GM19351 (cell line): ENCODE results near the gene RBM33.
"Not testable (repeated sequence)": the region's sequence is repeated elsewhere in the genome, so short reads cannot be mapped to it uniquely, and the experiment has no call there.

Experiments used
- ATAC-seq: cut with Tn5 transposase; IDR thresholded peaks from one replicate; pipeline ENCODE4 v1.9.1; 2021; ENCODE audit warnings: mild to moderate bottlenecking, moderate library complexity; ENCODE audit not compliant: unreplicated experiment

Gene RBM33, protein sequence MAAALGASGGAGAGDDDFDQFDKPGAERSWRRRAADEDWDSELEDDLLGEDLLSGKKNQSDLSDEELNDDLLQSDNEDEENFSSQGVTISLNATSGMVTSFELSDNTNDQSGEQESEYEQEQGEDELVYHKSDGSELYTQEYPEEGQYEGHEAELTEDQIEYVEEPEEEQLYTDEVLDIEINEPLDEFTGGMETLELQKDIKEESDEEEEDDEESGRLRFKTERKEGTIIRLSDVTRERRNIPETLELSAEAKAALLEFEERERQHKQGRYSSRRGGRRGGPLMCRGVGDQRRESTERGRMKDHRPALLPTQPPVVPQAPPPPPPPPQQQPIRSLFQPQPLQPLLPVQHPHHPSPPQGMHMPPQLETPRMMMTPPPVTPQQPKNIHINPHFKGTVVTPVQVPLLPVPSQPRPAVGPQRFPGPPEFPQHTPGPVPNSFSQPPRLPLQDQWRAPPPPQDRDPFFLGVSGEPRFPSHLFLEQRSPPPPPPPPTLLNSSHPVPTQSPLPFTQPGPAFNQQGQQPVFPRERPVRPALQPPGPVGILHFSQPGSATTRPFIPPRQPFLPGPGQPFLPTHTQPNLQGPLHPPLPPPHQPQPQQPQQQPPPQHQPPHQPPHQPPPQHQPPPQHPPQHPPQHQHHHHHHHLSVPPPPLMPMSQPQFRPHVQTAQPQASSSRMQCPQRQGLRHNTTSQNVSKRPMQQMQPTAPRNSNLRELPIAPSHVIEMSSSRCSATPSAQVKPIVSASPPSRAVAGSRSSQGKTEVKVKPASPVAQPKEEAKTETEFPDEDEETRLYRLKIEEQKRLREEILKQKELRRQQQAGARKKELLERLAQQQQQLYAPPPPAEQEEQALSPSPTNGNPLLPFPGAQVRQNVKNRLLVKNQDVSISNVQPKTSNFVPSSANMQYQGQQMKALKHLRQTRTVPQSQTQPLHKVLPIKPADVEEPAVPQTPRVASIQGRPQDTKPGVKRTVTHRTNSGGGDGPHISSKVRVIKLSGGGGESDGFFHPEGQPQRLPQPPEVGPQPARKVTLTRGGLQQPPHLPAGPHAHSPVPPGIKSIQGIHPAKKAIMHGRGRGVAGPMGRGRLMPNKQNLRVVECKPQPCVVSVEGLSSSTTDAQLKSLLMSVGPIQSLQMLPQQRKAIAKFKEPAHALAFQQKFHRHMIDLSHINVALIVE

GRCh38 chr7:155644178-155644970 is at the start of gene RBM33:
Gene RBM33 (plus strand): TSS chr7:155644661. CDS start chr7:155644877, 216 bp downstream.
- ATAC-seq = peak; percentile 76

DNA sequence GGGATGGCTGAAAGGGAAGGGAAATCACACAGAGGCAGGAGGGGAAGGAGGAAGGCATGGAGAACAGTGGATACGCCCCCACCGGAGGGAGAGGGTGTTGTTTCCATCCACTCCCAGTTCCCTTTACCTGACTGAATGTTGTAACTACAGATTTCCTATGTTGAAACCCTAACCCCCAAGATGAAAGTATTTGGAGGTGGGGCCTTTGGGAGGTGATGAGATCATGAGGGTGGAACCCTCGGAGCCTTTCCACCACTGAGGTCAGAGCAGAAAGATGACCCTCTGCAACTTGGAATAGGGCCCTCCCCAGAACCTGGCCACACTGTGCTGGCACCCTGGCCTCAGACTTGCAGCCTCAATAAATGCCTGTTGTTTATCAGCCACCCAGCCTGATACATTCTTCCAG is 49.5 kb upstream of the RBM33 start:
- no peak for ATAC-seq

- no peak for ATAC-seq
Observed at GRCh38 chr7:155597753-155598140, 46.7 kb upstream of the RBM33 start.

DNA sequence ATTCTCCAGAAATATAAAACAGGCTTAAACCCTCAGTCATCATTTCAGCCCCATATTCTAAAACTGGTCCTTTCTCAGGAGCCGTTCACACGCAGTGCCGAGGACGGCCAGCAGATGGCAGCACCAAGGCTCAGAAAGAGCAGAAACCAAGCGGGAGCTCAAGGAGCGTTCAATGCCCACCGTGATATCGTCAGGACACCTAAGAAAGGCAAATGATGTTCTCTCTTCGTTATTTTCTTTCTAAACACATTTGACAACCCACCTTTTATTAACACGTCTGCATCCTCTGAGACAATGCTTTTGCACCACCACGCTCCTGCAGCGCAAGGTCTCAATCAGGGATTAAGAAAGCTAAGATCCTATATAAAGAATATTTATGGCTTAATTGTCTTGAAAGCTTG is 45.7 kb upstream of the RBM33 start:
- ATAC-seq = peak; percentile 79

- ATAC-seq = no peak
Observed at GRCh38 chr7:155602156-155602555, 42.3 kb upstream of the RBM33 start.

GRCh38 chr7:155602750-155603149 is 41.7 kb upstream of the RBM33 start:
- no peak for ATAC-seq

DNA sequence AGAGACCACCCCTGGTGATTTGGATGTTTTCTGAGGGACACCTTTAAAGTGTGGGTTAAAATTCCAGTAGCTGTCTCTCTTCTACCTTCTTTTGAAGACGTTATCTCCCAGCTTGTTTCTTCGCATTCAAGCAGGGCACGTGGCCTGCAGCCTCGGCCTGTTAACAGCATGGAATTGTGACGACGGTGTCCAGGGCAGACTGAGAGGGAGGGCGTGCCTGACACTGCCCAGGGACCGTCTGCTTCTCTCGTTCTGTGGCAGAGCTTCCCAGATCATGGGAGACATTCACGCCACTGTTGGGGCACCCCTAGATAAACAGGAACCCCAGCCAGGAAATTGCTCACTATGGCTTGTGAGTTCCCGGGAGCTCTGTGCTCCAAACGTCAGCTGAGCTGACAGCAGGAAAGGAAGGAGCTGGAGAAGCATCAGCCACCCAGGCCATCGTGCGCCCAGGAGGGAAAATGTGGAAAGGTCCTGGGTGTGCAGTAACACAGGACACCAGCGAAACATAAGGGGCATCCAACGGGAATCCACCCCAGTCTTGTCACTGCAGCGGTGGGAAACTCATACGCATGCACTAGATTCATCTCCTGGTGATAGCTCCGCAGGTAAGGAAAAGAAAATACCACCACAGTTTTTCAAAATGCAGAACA is 41.1 kb upstream of the RBM33 start:
- no peak for ATAC-seq

GRCh38 chr7:155603858-155604503 is 40.5 kb upstream of the RBM33 start:
- ATAC-seq = no peak

GRCh38 chr7:155604504-155604997 is 39.9 kb upstream of the RBM33 start:
- ATAC-seq = no peak

GRCh38 chr7:155609185-155609584 is 35.3 kb upstream of the RBM33 start:
- no peak for ATAC-seq

DNA sequence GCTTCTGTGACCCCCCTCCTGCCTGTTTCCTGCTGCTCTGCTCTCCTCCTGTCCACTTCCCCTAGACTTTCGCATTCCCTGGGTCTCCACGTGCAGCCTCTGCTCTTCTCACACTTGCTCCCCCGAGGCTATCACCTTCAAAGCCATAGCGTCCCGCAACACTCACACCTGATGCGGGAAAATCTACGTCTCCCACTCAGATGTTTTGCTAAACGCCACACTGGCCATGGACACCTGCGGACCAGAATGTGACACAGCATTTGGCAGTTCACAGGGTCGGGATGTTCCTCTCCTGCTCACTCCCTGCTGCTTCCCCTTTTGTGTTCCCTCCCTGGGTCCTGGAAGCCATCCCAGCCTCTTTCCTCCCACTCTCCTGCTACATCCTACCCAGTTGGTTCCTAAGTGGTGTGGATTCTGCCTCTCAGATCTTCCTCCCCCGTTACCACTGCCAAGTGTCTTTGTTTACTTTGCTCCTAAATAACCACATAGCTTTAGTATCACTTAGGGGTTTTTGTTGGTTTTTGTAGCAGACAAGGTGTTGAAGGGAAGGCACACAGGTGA is 33.7 kb upstream of the RBM33 start:
- no peak for ATAC-seq

- ATAC-seq = no peak
Observed at GRCh38 chr7:155611808-155612447, 32.5 kb upstream of the RBM33 start.

- no peak for ATAC-seq
Observed at GRCh38 chr7:155612658-155613057, 31.8 kb upstream of the RBM33 start.

DNA sequence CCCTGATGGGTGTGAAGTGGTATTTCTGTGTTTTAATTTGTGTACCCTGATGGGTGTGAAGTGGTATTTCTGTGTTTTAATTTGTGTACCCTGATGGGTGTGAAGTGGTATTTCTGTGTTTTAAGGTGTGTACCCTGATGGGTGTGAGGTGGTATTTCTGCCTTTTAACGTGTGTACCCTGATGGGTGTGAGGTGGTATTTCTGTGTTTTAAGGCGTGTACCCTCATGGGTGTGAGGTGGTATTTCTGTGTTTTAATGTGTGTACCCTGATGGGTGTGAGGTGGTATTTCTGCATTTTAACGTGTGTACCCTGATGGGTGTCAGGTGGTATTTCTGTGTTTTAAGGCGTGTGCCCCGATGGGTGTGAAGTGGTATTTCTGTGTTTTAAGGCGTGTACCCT is 29.4 kb upstream of the RBM33 start:
- not testable (repeated sequence) for ATAC-seq

DNA sequence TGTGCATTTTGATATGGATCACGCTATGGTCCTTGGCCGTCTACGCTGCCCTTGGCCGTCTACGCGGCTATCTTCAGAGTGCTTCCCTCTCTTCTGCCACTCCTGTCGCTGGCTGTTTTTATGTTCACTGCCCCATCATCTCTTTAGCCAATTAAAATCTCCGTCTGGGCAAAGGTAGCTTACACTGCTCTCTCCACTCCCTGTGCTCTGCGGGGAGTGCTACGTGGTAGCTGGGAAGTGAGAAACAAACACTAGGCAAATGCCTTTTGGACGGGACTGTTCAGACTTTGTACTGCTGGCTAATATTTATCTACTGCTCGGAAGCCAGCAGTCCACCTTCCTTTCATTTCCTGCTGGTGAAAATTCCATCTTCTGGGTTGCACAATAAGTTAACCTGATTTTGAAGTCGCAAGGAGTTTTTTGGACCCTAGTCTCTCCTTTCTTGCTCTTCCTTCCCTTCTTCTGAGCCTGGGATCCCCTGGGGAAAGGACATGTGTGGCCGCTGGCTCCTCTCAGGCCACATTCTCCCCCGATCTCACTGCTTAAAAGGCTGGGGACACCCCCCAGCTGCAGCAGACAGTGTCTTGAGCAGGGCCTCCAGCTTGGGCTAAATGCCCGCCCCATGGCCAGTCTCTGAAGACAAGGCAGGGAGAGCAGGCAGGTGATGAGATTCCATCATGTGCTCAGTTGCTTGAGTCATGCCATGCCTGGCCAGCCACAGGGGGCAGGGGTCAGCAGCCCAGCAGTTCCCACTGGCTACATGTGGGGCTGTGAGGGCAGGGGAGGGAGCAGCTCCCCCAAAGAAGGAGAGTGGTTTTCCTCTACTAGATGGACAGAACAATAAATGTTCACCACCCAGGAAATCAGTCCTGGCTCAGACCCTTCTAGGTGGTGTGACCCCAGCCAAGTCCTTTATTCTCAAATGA is 25.5 kb upstream of the RBM33 start:
- no peak for ATAC-seq

- ATAC-seq = no peak
Observed at GRCh38 chr7:155619634-155620271, 24.7 kb upstream of the RBM33 start.

DNA sequence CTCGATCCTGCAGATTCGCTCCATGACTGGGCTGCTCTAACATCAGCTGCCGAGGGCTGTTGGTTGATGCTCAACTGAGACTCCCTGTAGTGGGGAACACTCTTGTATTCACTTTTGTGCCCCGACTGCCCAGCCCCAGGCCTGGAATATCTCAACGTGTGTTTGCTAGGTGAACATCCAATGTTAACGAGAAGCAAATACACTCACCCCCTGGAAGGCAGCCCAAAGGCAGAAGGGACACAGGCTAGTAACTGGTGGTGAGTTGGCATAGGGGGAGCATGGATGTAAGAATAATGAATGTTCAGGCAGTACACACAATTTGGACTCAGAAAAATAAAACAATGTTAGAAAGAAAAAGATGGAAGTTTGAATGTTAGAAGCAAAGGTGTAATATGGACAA is 24.0 kb upstream of the RBM33 start:
- no peak for ATAC-seq
